Measurements from ENCODE around the gene PRKN. TPM values are rescaled to one million over a fixed set of nuclear protein-coding genes. Genes with fewer than 3 reads are reported as not detected.

The PRKN gene
- total RNA-seq, 1 experiment from 2014 or later = 0.46 TPM

DNA sequence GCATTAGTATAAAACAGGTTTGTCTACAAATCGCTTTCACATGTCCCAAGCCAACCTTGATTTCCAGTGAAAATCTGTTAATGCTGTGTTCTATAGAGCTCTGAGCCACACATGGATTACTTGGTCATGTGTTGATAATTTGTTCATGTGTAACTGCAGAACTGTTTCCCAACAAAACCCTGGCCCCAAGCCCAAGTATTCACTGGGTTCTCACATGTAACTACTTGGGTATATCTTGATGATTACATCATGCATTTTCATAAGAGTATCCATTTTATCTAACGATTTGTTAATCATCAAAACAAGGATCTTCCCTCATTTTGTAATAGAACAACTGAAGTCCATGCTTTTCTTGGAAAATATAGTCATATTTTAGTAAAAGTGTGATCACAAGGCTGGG, 657.6 kb downstream of the PRKN start:
- TF ChIP-seq, protein P1, sequence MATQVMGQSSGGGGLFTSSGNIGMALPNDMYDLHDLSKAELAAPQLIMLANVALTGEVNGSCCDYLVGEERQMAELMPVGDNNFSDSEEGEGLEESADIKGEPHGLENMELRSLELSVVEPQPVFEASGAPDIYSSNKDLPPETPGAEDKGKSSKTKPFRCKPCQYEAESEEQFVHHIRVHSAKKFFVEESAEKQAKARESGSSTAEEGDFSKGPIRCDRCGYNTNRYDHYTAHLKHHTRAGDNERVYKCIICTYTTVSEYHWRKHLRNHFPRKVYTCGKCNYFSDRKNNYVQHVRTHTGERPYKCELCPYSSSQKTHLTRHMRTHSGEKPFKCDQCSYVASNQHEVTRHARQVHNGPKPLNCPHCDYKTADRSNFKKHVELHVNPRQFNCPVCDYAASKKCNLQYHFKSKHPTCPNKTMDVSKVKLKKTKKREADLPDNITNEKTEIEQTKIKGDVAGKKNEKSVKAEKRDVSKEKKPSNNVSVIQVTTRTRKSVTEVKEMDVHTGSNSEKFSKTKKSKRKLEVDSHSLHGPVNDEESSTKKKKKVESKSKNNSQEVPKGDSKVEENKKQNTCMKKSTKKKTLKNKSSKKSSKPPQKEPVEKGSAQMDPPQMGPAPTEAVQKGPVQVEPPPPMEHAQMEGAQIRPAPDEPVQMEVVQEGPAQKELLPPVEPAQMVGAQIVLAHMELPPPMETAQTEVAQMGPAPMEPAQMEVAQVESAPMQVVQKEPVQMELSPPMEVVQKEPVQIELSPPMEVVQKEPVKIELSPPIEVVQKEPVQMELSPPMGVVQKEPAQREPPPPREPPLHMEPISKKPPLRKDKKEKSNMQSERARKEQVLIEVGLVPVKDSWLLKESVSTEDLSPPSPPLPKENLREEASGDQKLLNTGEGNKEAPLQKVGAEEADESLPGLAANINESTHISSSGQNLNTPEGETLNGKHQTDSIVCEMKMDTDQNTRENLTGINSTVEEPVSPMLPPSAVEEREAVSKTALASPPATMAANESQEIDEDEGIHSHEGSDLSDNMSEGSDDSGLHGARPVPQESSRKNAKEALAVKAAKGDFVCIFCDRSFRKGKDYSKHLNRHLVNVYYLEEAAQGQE (IDR thresholded peaks at IDR 0.05; ENCODE audit: insufficient read depth in 1 of 2, low read depth in 2 of 2, low read length in 1 of 2) = no peak
- TF ChIP-seq POLR2AphosphoS5 (IDR thresholded peaks at IDR 0.05; ENCODE audit: low read depth, low read length) = no peak
- TF ChIP-seq, protein P2, sequence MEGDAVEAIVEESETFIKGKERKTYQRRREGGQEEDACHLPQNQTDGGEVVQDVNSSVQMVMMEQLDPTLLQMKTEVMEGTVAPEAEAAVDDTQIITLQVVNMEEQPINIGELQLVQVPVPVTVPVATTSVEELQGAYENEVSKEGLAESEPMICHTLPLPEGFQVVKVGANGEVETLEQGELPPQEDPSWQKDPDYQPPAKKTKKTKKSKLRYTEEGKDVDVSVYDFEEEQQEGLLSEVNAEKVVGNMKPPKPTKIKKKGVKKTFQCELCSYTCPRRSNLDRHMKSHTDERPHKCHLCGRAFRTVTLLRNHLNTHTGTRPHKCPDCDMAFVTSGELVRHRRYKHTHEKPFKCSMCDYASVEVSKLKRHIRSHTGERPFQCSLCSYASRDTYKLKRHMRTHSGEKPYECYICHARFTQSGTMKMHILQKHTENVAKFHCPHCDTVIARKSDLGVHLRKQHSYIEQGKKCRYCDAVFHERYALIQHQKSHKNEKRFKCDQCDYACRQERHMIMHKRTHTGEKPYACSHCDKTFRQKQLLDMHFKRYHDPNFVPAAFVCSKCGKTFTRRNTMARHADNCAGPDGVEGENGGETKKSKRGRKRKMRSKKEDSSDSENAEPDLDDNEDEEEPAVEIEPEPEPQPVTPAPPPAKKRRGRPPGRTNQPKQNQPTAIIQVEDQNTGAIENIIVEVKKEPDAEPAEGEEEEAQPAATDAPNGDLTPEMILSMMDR (IDR thresholded peaks at IDR 0.05) = no peak
- TF ChIP-seq TCF7L2 (IDR thresholded peaks at IDR 0.05; ENCODE audit: low read depth, low read length) = no peak
- no peak for TF ChIP-seq SIN3A (IDR thresholded peaks at IDR 0.05; ENCODE audit: borderline replicate concordance, insufficient read depth, low read depth, low read length)
- intact Hi-C loops (cut with micrococcal nuclease; ENCODE audit: unreplicated experiment) (no loop called here), in situ Hi-C loops (cut with HindIII; ENCODE audit: low pct_unique_long_range_greater_than_20kb, low sequenced_read_pairs) (no loop called here)
- Histone ChIP-seq H3K4me1 (ENCODE audit: control insufficient read depth, insufficient read depth, low read length) (no peaks in the 10 kb centered on the region), H3K27ac (ENCODE audit: low read length) (no peak overlapping the region), H3K4me3 (ENCODE audit: low read depth in 2 of 2, low read length in 2 of 2) (no peak overlapping the region), H3K27me3 (ENCODE audit: control insufficient read depth, insufficient read depth, low read length) (no peaks in the 10 kb centered on the region), H3K9me3 (ENCODE audit: control insufficient read depth, insufficient read depth, low read depth, low read length) (no peaks in the 10 kb centered on the region), H3K36me3 (ENCODE audit: control insufficient read depth, insufficient read depth, low read length) (no peaks in the 10 kb centered on the region)
- DNase-seq (ENCODE audit: low read depth, low spot score) (no peak), ATAC-seq (no peak)
- BruUV-seq (replicated peaks) = no TSS peak
- ChIA-PET POLR2A (no interaction called here), CTCF (no interaction called here)

DNA sequence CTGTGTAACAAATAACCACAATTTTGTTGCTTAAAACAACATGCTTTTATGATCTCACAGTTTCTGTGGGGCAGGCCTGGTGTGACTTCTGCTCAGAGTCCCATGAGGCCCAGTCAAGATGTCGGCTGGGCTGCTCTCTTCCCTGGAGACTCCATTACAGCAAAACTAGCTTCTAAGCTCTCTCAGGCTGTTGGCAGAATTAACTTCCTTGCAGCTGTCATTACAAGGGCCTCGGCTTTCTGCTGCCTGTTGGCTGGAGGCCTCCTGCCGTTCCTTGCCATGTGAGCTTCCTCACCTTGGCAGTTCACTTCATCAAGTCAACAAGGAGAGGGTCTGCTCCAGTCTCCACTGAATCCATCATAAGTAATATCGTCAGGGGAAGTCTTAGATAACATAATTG, 659.2 kb downstream of the PRKN start:
- Histone ChIP-seq H3K9me3 (ENCODE audit: control insufficient read depth, insufficient read depth, low read depth, low read length) (no peaks in the 10 kb centered on the region), H3K36me3 (ENCODE audit: control insufficient read depth, insufficient read depth, low read length) (no peaks in the 10 kb centered on the region), H3K4me1 (ENCODE audit: control insufficient read depth, insufficient read depth, low read length) (no peaks in the 10 kb centered on the region), H3K4me3 (ENCODE audit: low read depth in 2 of 2, low read length in 2 of 2) (no peak overlapping the region), H3K27ac (ENCODE audit: low read length) (no peak overlapping the region), H3K27me3 (ENCODE audit: control insufficient read depth, insufficient read depth, low read length) (no peaks in the 10 kb centered on the region)
- ATAC-seq (no peak), DNase-seq (ENCODE audit: low read depth, low spot score) (no peak)
- TF ChIP-seq, protein P2 (IDR thresholded peaks at IDR 0.05) = no peak
- TF ChIP-seq POLR2AphosphoS5 (IDR thresholded peaks at IDR 0.05; ENCODE audit: low read depth, low read length) (no peak), TCF7L2 (IDR thresholded peaks at IDR 0.05; ENCODE audit: low read depth, low read length) (no peak), SIN3A (IDR thresholded peaks at IDR 0.05; ENCODE audit: borderline replicate concordance, insufficient read depth, low read depth, low read length) (no peak)
- TF ChIP-seq, protein P1 (IDR thresholded peaks at IDR 0.05; ENCODE audit: insufficient read depth in 1 of 2, low read depth in 2 of 2, low read length in 1 of 2) = no peak
- POLR2A ChIA-PET = no interaction called here
- in situ Hi-C loops (cut with HindIII; ENCODE audit: low pct_unique_long_range_greater_than_20kb, low sequenced_read_pairs) (no loop called here), intact Hi-C loops (cut with micrococcal nuclease; ENCODE audit: unreplicated experiment) (no loop called here)
- no TSS peak for BruUV-seq (replicated peaks)
- CTCF ChIA-PET = no interaction called here
